Activated CD4-positive, alpha-beta T cell treated with anti-CD3 and anti-CD28 coated beads for 4 hours (primary cell): ENCODE measurements around the gene COLEC12.
"Not testable (repeated sequence)": the region's sequence is repeated elsewhere in the genome, so short reads cannot be mapped to it uniquely, and the experiment has no call there.

Experiments used
- DNase-seq, 2 donors: peaks; one replicate each; pipeline ENCODE4 v3.0.0-alpha.2; 2020

Gene COLEC12

GRCh38 chr18:312415-312814 lies 188.1 kb downstream of the COLEC12 start:
- no peak for DNase-seq

DNA sequence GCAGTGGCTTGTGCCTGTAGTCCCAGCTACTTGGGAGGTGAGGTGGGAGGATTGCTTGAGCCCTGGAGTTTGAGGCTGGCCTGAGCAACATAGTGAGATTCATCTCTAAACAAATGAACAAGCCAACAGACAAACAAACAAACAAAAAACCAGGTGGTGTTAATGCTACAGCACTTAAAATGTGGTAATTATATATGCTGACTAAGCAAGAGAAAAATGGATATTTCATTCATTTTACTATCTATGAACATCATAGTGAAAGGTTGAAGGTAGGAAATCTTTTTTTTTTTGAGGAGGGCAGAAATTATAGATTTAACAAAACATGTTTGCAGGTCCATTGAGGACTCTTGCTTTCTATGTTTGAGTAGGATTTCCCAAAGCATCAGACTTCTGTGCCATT lies 190.5 kb downstream of the COLEC12 start:
- DNase-seq, result no peak

DNA sequence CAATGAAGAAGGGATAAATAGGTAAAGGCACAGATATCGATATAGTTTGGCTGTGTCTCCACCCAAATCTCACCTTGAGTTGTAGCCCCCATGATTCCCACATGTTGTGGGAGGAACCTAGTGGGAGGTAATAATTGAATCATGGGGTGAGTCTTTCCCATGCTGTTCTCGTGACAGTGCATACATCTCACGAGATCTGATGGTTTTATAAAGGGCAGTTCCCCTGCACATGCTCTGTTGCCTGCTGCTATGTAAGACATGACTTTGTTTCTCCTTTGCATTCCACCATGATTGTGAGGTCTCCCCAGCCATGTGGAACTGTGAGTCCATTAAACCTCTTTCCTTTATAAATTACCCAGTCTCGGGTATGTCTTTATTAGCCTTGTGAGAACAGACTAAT lies 192.4 kb downstream of the COLEC12 start:
- DNase-seq, result not testable (repeated sequence)

- DNase-seq, result no peak
Measured at GRCh38 chr18:306608-307255, 193.8 kb downstream of the COLEC12 start.

DNA sequence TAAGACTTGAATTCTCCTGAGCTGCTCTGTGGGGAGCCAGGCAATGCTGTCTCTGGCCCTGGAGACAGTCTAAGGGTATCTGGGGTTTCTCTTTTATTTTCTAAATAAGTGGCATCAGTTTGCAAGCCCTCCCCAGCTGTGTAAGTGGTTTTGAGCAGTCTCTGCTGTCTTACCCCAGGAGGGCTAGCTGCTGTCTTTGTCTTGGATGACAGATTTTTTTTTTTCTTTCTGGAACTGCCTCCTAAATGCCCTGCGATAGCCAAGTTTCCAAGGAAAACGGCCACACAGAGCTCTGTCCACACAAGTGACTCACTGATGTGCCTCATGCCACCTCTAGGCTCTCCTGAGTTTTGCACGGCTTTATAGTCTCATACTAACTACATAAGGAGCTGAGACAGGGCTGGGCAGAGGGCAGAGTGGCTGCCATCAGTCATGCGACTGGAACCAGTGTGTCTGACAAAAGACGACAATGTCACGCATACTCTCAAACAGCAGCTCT lies 195.4 kb downstream of the COLEC12 start:
- no peak for DNase-seq

DNA sequence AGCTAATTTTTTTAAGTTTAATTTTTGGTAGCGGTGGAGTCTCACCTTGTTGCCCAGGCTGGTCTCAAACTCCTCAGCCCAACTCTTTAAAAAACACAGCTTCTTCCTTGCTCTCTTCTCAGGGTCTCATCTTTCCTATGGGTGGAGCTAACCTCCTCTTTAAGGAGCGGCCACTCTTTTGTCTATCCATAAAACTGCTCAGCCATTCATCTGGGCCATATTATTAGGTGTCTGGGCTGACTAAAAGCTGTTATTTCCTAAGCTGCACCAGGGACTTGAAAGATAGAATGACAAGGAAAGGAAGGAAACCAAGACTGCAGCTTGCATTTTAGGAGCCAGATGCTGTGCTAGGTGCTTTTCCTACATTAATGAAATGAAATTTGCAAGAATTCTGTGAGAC lies 196.9 kb downstream of the COLEC12 start:
- no peak for DNase-seq

- no peak for DNase-seq
Measured at GRCh38 chr18:303011-303410, 197.5 kb downstream of the COLEC12 start.

- DNase-seq, result no peak
Measured at GRCh38 chr18:302097-302496, 198.4 kb downstream of the COLEC12 start.

DNA sequence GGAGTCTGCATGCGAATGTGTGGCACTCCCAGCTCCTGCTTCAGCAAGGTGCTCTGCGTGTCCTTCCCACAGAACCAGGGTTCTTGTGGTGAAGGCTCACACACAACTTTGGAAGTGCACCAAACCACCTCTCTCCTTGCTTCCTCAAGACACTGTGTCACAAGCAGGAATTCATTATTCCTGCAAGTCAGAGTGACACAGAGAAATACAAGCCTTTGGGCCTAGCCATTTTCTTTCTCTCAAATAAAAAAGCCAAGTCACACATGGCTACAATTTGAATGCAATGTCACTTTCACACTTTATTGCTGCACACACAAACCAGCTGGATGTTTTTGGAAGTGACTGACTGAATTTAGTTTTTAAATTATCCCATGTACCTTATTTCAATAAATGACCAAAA lies 202.6 kb downstream of the COLEC12 start:
- no peak for DNase-seq

- DNase-seq, result no peak
Measured at GRCh38 chr18:295756-296490, 204.6 kb downstream of the COLEC12 start.

GRCh38 chr18:294566-294965 lies 205.9 kb downstream of the COLEC12 start:
- no peak for DNase-seq

DNA sequence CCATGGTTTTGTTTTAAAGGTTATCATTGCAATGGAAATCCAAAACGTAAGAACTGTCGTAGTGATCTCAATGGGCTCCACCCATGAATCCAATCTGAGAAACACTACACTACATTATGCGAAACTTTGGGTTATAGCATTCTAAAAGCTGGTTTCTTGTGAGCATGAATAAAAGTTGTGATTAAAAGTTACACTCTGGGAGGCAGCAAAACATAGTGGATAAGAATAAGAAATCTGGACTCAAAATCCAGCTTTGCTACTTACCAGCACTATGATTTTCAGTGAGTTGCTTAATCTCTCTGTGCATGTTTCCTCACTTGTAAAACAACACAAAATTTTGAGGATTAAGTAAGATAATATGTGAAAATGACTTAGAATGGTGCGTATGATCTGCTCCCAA lies 207.0 kb downstream of the COLEC12 start:
- DNase-seq, result no peak

GRCh38 chr18:292271-292670 lies 208.2 kb downstream of the COLEC12 start:
- no peak for DNase-seq

- DNase-seq, result not testable (repeated sequence)
Measured at GRCh38 chr18:289970-290369, 210.5 kb downstream of the COLEC12 start.

DNA sequence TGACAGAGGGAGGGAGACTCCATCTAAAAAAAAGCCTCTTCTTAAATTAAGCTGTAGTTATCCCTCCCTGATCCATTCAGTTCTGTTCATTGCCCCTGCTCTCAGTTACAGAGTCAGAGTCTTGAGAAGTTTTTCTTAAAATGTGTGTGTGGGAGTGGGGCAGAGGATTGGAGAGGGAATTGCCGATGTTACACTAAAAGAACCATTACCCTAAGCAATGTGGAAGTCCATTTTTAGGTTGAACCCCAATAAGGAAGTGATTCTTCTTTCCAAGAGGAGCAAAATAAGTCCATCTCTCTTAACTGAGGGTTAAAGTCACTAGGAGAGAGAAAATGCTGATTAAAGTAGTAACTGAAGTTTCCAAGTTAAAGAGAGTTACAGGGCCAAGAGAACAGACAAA lies 211.5 kb downstream of the COLEC12 start:
- DNase-seq, result no peak

GRCh38 chr18:286515-287310 lies 213.8 kb downstream of the COLEC12 start:
- DNase-seq, result no peak

- no peak for DNase-seq
Measured at GRCh38 chr18:285817-286216, 214.7 kb downstream of the COLEC12 start.

GRCh38 chr18:275486-275885 lies 225.0 kb downstream of the COLEC12 start:
- DNase-seq, result no peak

DNA sequence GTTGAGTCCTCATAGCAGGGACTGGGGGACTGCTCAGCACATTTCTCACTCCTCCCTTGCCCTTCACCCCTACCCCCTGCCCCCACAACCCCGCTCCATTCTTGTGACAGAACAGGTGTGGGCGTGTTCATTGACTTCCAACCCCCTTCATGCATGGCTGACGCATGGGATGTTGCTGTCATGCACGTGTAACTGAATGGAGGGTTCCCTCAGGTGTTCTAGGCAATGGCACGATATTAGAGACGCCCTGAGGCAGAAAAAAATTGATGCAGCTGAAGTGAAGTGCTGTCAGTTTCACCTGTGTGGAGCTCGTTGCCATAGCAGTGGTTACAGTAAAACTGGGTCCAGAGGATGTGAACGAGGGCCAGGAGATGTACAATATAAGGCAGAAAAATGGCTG lies 226.2 kb downstream of the COLEC12 start:
- DNase-seq, result no peak

DNA sequence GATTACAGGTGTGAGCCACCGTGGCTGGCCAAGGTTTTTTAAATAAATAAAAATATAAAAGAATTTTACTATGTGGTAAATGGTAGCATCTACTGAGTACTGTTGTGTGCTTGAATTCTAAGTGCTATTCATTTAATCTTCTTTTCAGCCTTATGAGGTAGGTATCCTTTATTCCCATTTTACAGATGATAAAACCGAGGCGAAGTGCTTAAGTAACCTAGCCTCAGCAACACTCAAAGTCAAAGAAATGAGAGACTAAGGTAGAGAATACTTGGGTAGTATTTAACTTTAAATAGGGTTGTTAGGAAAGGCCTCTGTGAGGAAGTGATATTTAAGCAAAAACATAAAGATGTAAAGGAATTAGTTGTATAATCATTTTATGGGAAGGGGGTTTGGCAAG lies 227.0 kb downstream of the COLEC12 start:
- no peak for DNase-seq

DNA sequence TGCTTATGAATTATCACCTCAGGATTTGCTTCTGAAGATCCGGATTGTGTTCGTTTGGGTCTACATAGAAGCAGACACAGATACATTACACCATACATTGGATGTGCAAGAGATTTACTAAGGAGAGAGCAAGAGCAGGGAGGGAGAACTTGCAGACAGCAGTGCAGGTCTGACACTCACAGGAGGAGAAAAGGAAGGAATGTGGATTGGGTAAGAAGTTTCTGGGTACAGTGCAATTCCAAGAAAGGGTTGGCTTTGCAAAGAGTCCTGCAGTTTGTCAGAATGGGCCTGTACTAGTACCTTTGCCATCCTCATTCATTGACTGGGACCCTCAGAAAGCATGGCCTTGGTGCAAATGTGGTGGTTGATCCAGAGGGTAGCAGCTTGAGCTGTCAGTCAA lies 227.9 kb downstream of the COLEC12 start:
- no peak for DNase-seq

GRCh38 chr18:269480-270095 lies 230.9 kb downstream of the COLEC12 start:
- no peak for DNase-seq
